PC-9 (cell line): Measurements from ENCODE around the gene CACNA1H.

Source experiments
- CTCF ChIP-seq: fragments of 200-600 bp; sonication (generic); conservative IDR thresholded peaks from 2 replicates; pipeline ENCODE4 v1.6.1; 2017; ENCODE audit warnings: mixed run types, antibody characterized with exemption, mild to moderate bottlenecking, moderate library complexity
- EZH2 ChIP-seq: fragments of 200-600 bp; sonication (generic); IDR thresholded peaks from 2 replicates; pipeline ENCODE4 v1.8.0; 2017; ENCODE audit warnings: antibody characterized with exemption, low read depth

- TF ChIP-seq CTCF (no peak), EZH2 (no peak)
These were observed 107.3 kb downstream of the CACNA1H start for GRCh38 chr16:1260101-1260680.
